ENCODE data around the gene CTXN3. TPM values are rescaled to one million over a fixed set of nuclear protein-coding genes. Genes with fewer than 3 reads are reported as not detected.

The CTXN3 gene
- total RNA-seq, 1 donor from 2014 or later, result not detected

DNA sequence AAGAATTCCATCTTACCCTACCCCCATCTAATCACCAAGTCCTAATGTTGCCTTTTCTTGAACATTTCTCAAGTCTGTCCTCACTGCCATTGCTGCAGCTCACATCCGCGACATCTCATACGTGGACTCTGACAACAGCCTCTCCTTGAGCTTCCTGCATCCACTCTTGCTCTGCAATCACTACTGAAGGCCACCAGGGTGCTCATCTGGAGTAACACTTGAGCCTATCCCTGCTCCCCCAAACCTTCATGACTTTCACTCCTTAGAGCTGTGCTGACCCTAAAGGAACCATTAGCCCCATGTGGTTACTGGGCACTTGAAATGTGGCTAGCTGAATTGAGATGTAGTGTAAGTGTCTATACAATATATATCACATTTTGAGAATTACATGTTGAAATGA, 46.4 kb upstream of the CTXN3 start:
- H3K4me3 Mint-ChIP-seq (ENCODE audit: low read depth), result no peak overlapping the region
- H3K36me3 Mint-ChIP-seq (ENCODE audit: insufficient read depth), result no peaks in the 10 kb centered on the region
- no peaks in the 10 kb centered on the region for H3K27me3 Mint-ChIP-seq
- peaks cover 20% of the 10 kb centered on the region for H3K4me1 Mint-ChIP-seq (ENCODE audit: low read depth)
- no peak for DNase-seq (ENCODE audit: low spot score, unreplicated experiment)
- no peaks in the 10 kb centered on the region for H3K9me3 Mint-ChIP-seq (ENCODE audit: low read depth)
- no peak overlapping the region for H3K27ac Mint-ChIP-seq
- TF ChIP-seq, protein P1, sequence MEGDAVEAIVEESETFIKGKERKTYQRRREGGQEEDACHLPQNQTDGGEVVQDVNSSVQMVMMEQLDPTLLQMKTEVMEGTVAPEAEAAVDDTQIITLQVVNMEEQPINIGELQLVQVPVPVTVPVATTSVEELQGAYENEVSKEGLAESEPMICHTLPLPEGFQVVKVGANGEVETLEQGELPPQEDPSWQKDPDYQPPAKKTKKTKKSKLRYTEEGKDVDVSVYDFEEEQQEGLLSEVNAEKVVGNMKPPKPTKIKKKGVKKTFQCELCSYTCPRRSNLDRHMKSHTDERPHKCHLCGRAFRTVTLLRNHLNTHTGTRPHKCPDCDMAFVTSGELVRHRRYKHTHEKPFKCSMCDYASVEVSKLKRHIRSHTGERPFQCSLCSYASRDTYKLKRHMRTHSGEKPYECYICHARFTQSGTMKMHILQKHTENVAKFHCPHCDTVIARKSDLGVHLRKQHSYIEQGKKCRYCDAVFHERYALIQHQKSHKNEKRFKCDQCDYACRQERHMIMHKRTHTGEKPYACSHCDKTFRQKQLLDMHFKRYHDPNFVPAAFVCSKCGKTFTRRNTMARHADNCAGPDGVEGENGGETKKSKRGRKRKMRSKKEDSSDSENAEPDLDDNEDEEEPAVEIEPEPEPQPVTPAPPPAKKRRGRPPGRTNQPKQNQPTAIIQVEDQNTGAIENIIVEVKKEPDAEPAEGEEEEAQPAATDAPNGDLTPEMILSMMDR (IDR thresholded peaks at IDR 0.05; ENCODE audit: unreplicated experiment), result no peak

GRCh38 chr5:127602896-127603844, 45.7 kb upstream of the CTXN3 start:
- TF ChIP-seq, protein P1 (IDR thresholded peaks at IDR 0.05; ENCODE audit: unreplicated experiment), result no peak
- Mint-ChIP-seq H3K4me3 (ENCODE audit: low read depth) (no peak overlapping the region), H3K27ac (peak overlapping the region; percentile 87), H3K36me3 (ENCODE audit: insufficient read depth) (no peaks in the 10 kb centered on the region), H3K27me3 (no peaks in the 10 kb centered on the region), H3K9me3 (ENCODE audit: low read depth) (no peaks in the 10 kb centered on the region), H3K4me1 (ENCODE audit: low read depth) (peaks cover 20% of the 10 kb centered on the region)
- DNase-seq (ENCODE audit: low spot score, unreplicated experiment), result no peak

GRCh38 chr5:127608077-127608660, 40.7 kb upstream of the CTXN3 start:
- no peaks in the 10 kb centered on the region for H3K9me3 Mint-ChIP-seq (ENCODE audit: low read depth)
- peaks cover 16% of the 10 kb centered on the region for H3K4me1 Mint-ChIP-seq (ENCODE audit: low read depth)
- H3K36me3 Mint-ChIP-seq (ENCODE audit: insufficient read depth), result no peaks in the 10 kb centered on the region
- H3K4me3 Mint-ChIP-seq (ENCODE audit: low read depth), result no peak overlapping the region
- H3K27ac Mint-ChIP-seq, result no peak overlapping the region
- TF ChIP-seq, protein P1 (IDR thresholded peaks at IDR 0.05; ENCODE audit: unreplicated experiment), result no peak
- no peak for DNase-seq (ENCODE audit: low spot score, unreplicated experiment)
- H3K27me3 Mint-ChIP-seq, result no peaks in the 10 kb centered on the region

GRCh38 chr5:127609011-127609410, 39.9 kb upstream of the CTXN3 start:
- Mint-ChIP-seq H3K36me3 (ENCODE audit: insufficient read depth) (no peaks in the 10 kb centered on the region), H3K27ac (no peak overlapping the region)
- TF ChIP-seq, protein P1 (IDR thresholded peaks at IDR 0.05; ENCODE audit: unreplicated experiment), result no peak

DNA sequence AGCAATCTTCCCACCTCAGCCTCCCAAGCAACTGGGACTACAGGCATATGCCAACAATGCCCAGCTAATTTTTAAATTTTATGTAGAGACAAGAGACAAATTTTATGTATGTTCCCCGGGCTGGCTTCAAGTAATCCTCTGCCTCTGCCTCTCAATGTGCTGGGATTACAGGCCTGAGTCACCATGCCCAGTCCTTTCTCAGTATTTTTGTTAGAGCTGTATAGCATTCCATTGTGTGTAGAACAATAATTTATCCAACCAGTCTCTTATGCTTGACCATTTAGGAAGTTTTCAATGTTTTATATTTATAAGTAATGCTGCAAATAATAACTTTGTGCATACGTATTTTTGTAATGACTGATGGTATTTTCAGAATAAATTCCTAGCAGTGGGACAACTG, 38.9 kb upstream of the CTXN3 start:
- no peak for DNase-seq (ENCODE audit: low spot score, unreplicated experiment)
- H3K9me3 Mint-ChIP-seq (ENCODE audit: low read depth), result no peaks in the 10 kb centered on the region
- no peaks in the 10 kb centered on the region for H3K27me3 Mint-ChIP-seq
- TF ChIP-seq, protein P1 (IDR thresholded peaks at IDR 0.05; ENCODE audit: unreplicated experiment), result no peak
- H3K4me3 Mint-ChIP-seq (ENCODE audit: low read depth), result no peak overlapping the region
- no peaks in the 10 kb centered on the region for H3K36me3 Mint-ChIP-seq (ENCODE audit: insufficient read depth)
- peaks cover 5% of the 10 kb centered on the region for H3K4me1 Mint-ChIP-seq (ENCODE audit: low read depth)
- H3K27ac Mint-ChIP-seq, result no peak overlapping the region

More at GRCh38 chr5:127609011-127609410, 39.9 kb upstream of the CTXN3 start:
- H3K9me3 Mint-ChIP-seq (ENCODE audit: low read depth), result no peaks in the 10 kb centered on the region
- H3K4me3 Mint-ChIP-seq (ENCODE audit: low read depth), result no peak overlapping the region
- peaks cover 8% of the 10 kb centered on the region for H3K4me1 Mint-ChIP-seq (ENCODE audit: low read depth)
- DNase-seq (ENCODE audit: low spot score, unreplicated experiment), result no peak
- H3K27me3 Mint-ChIP-seq, result no peaks in the 10 kb centered on the region

Data from progenitor cell of endocrine pancreas (in vitro differentiated cells).